GM12865 (cell line): Measurements from ENCODE around the gene CECR2.

ENCODE experiments used
- DNase-seq: peaks from one replicate; pipeline ENCODE4 v3.0.0; 2010; ENCODE audit warnings: low read depth
- H3K4me3 ChIP-seq: 2 replicates; pipeline ENCODE4 v1.5.1; 2011; ENCODE audit warnings: mild to moderate bottlenecking, low read depth, low read length, control low read depth
- TF ChIP-seq, protein P1 (sequence below): IDR thresholded peaks from 2 replicates; pipeline ENCODE4 v1.5.1; 2011; ENCODE audit warnings: low read length, control low read depth, low read depth, inconsistent platforms; ENCODE audit not compliant: insufficient read depth; ENCODE audit errors: missing control alignments

The CECR2 gene

DNA sequence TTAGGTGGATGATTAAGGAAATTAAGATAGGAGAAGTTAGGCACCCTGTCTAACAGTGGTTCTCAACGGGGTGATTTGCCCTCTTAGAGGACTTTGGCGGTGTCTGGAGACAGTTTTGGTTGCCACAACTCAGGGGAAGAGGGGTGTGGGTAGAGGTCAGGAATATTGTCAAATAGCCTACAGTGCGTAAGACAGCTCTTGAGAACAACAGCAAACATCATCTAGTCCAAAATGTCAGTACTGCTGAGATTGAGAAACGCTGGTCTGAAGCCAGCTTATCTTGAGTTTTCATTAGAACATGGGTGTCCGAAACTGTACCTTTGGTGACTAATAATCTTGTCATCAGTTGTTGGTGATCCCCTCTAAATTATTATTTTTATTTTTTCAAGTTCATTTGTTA, 38.4 kb downstream of the CECR2 start:
- TF ChIP-seq, protein P1, sequence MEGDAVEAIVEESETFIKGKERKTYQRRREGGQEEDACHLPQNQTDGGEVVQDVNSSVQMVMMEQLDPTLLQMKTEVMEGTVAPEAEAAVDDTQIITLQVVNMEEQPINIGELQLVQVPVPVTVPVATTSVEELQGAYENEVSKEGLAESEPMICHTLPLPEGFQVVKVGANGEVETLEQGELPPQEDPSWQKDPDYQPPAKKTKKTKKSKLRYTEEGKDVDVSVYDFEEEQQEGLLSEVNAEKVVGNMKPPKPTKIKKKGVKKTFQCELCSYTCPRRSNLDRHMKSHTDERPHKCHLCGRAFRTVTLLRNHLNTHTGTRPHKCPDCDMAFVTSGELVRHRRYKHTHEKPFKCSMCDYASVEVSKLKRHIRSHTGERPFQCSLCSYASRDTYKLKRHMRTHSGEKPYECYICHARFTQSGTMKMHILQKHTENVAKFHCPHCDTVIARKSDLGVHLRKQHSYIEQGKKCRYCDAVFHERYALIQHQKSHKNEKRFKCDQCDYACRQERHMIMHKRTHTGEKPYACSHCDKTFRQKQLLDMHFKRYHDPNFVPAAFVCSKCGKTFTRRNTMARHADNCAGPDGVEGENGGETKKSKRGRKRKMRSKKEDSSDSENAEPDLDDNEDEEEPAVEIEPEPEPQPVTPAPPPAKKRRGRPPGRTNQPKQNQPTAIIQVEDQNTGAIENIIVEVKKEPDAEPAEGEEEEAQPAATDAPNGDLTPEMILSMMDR, result no peak
- no peak for DNase-seq
- no peak overlapping the region for H3K4me3 ChIP-seq

DNA sequence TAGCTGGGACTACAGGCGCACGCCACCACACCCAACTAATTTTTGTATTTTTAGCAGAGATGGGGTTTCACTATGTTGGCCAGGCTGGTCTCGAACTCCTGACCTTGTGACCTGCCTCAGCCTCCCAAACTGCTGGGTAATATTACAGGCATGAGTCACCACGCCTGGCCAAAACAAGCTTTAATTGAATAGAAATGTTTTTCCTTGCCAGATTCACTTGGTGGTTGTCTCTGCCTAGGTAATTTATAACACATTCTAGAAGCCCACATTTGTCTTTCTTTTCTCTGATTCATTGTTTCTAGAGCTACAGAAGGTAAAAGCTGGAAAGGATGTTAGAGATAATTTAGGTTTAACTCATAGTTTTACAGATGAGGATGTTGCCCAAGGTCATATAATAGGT, 41.3 kb downstream of the CECR2 start:
- DNase-seq, result no peak
- H3K4me3 ChIP-seq, result no peak overlapping the region
- TF ChIP-seq, protein P1, result no peak

DNA sequence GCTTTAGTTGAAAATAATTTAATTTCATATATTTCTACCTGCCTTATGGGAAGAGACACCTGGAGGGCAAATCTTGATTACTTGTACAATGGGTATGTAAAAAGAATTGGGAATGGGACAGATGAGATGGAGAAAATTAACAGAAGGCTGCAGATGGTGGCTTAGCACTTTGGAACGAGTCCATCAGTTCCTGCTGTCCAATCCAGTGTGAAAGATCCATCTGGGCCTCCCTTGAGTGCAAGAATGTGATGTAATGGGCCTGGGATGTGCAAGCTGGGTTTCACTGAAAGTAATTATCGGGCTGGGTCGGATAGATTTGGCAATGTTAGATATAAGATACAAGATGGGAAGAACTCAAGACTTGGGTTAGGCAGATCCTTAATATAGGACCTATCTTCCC, 42.0 kb downstream of the CECR2 start:
- DNase-seq, result no peak
- TF ChIP-seq, protein P1, result no peak
- no peak overlapping the region for H3K4me3 ChIP-seq

DNA sequence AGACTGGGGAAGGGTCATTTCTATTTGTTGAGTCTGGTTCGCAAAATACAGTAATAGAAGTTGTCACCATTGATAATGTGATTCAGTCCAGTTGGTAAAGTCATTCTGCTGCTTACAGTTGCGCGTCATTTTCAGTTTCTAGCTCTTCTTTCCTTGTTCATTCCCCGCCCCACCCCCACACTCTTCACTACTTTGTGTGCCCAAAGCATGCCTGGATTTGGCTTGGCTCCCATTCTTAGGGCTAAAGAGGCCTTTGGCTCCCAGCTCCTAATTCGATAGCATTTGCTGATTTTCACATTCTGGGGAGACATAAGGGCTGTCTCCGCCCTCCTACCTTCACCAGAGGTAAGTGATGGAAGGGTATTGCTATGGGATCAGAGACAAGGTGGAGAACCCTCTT, 43.0 kb downstream of the CECR2 start:
- H3K4me3 ChIP-seq, result no peak overlapping the region
- DNase-seq, result no peak
- TF ChIP-seq, protein P1, result no peak

DNA sequence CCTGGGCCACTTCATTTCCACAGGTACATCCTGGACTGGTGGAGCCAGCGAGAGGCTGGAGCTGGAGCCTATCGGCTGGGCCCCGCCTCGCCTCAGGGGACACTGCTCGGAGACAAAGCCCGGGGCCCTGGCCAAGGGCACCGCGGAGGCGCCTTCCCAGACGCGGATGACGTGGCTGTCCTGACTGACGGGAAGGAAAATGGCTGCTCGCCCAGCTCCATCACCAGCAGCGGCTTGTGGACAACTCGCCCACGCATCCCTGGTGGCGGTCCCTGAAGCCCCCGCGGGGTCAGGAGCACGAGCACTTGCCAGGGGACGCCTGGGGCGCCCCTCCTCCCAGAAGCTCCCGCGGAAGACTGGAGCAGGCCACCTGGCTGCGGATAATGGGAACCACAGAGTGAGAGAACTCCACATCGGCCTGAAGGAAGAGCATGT, 49.6 kb downstream of the CECR2 start:
- H3K4me3 ChIP-seq, result no peak overlapping the region
- TF ChIP-seq, protein P1, result no peak
- DNase-seq, result no peak

DNA sequence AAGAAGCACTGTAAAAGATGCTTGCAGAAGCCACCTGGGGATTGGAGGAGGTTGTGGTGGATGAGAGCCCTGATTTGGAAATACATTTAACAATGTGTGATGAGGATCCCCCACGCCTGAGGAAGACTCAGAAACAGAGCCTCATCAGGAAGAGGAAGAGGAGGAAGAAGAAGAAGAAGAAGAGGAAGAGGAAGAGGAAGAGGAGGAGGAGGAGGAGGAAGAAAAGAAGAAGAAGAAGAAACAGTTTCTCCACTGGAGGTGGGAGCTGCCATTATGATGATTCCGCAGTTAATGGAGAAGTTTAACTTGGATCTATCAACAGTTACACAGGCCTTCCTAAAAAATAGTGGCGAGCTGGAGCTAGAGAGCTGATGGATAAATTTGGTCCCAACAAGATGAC, 50.1 kb downstream of the CECR2 start:
- TF ChIP-seq, protein P1, result no peak
- no peak overlapping the region for H3K4me3 ChIP-seq
- no peak for DNase-seq

DNA sequence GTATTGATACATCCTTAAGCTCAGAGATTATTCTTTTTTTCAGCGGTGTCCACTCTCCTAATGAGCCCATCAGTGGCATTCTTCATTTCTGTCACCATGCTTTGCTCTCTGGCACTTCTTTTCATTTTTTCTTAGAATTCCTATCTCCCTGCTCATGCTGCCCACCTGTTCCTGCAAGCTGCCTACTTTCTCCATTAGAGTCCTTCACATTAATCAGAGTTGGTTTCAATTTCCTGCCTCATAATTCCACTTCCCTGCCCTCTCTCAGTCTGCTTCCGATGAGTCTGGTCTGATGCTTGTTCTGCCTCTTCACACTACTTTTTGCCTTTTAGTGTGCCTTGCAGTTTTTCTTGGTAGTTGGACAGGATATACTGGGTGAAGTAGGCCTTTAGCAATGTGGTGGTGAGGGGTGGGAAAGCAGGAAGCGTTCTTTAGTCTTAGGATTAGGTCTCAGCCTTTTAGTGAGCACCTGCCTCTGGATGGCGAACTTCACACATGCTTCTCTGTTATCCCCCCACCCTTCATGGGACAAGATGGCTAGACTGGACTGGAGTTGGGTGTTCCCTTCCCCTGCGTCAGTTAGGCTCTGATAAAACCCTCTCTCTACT, 53.6 kb downstream of the CECR2 start:
- no peak overlapping the region for H3K4me3 ChIP-seq
- TF ChIP-seq, protein P1, result no peak
- no peak for DNase-seq
